NCI-H128 (cell line): ENCODE results near the gene ACOXL.
"Not testable (repeated sequence)": the region's sequence is repeated elsewhere in the genome, so short reads cannot be mapped to it uniquely, and the experiment has no call there.

Experiments
- DNase-seq: peaks from one replicate; lab custom pipeline; 2025; ENCODE audit not compliant: unreplicated experiment; lab: John Stamatoyannopoulos, UW

ACOXL gene

DNA sequence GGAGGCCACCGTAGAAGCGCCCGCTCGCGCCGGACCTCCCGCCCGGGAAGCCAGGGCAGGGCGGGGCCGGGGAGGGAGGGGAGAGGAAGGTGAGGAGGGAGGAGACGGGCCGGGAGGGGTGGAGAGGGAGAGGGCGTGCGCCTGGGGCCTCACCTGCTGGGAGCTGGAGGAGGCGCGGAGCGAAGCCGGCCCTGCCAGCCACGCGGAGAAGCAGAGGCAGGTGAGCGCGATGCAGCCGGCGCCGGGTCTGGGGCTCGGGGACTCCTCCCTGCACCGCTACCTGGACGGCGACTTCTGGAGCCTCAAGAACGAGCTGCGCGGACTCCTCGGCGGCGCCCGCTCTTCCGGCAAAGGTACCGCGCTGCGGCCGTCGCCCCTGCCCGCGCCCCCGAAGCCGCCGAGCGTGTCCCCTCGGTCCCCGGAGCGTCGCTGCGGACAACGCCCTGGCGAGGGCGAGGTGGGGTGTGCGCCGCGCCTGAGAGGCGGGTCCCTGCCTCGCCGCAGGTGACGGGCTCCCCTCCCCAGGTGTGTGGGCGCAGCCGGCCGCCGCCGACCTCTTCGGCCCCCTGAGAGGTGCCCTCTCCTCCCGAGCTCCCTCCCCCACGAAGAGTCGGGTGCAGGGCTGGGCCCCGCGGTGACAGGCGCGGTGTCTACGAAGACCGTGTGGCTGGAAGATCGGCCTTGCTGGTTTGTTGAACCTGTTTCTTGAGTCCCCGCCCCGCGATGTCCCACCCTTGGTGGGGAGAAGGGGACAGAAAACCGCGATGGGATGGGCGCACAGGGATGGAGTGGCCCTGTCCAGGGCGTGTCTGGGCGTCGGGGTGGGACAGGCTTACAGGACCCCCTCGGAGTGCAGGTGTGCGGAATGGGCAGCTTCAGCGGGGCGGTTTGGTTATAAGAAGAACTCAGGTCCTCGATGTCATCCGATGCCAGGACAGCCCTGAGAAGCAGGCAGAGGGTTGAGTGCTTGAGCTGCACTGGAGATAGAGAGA, at the start of gene ACOXL:
TSS of gene ACOXL (plus strand) at position 152 of the 992 bp plus-strand sequence. CDS start 35,817 bp downstream, outside the sequence.
- peak; percentile 1 for DNase-seq

- no peak for DNase-seq
Measured at GRCh38 chr2:110682872-110683271, 49.5 kb upstream of the ACOXL start.

- not testable (repeated sequence) for DNase-seq
Measured at GRCh38 chr2:110687775-110688484, 44.4 kb upstream of the ACOXL start.

DNA sequence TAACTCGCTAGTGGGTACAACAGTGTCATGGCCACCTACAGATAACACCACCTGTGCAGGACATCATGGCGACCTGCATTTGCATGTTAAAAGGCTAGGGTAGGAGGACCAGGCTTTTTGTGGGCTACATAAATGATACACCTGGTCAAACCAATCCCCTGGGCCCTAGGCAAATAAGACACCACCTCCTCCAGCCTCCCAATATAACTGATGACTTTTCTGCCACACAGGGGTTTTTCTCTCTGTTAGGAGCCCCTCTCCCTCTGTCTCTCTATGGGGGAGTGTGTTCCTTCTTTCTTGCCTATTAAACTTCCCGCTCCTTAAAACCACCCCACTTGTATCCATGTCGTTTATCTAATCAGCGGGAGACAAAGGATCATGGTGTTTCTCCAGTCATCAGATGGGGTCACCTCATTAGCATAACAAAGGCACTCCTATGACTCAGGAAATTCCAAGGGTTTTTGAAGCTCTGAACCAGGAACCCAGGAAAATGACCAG, 43.7 kb upstream of the ACOXL start:
- DNase-seq, result no peak

DNA sequence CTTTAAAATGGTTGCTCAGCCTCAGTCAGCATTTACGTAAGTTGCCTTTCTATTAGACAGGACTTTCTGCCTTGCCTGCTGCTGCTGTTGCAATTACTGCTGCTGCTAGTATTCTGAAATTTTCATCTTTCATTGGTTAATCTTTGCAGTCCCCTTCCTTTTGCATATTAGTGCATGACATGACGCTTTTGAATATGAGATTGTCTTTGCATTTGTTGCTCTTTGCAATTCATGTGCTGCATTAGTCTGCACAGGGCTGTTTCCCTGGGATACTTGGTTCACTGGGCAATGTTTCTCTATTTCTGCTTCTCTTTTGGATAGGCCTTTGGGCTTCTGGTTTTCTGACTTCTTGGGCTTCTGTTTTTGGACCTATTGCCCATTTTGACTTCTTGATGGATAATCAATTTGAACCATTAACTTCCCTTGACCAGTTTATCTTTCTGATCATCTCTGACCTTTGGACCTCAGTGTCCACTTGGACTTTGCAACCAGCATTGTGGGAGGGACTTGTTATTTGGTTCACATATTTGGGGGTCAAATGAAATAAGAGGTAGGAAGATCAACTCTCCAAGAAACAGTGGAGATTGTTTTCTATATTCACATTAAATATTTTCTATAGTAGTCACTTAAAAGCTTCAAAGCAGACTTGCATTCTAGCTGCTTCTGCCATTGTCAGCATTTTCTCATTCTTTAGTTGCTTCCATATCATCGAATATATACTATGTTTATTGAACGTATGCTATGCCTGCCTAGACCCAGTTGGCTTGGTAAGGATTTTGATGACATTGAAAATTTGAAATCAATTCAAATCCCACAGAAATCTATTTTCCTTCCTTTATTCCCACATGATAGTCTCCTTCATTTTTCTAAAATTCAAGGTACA, 42.0 kb upstream of the ACOXL start:
- DNase-seq, result no peak

- no peak for DNase-seq
Measured at GRCh38 chr2:110691612-110692258, 40.6 kb upstream of the ACOXL start.

DNA sequence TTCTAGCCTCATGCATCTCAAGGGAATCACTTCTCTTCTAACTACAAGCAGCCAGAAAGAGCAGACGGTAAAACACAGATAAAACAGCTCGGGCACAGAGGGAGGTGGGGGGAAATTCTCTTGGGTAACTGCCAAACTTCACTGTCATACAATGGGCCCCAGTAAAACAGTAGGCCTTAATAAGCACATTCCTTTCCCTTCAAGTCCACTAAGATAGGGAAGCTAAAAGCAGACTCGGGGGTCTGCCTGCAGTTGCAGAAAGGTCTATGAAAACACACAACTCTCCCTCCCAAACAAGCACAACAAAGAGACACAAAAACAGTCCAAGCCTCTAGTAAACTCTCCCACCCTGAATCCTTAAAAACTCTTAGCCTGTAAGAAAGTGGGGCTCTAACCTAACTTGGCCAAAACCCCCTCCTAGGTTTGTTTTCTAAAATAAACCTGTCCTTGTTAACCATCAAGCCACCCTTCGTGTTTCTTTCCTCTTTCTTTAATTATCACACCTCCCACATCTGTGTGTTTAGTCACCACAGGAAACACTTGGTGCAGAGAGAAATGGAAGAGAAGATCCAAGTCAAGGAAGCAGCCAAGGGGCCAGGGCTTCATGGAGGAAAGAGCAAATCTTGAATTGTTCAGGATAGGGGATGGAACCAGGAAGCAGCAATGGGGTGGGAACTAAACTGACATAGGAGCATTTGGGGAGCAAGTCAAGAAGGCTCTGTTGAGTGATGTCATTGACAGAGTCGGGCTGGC, 37.1 kb upstream of the ACOXL start:
- not testable (repeated sequence) for DNase-seq

- not testable (repeated sequence) for DNase-seq
Measured at GRCh38 chr2:110698253-110698652, 34.1 kb upstream of the ACOXL start.

DNA sequence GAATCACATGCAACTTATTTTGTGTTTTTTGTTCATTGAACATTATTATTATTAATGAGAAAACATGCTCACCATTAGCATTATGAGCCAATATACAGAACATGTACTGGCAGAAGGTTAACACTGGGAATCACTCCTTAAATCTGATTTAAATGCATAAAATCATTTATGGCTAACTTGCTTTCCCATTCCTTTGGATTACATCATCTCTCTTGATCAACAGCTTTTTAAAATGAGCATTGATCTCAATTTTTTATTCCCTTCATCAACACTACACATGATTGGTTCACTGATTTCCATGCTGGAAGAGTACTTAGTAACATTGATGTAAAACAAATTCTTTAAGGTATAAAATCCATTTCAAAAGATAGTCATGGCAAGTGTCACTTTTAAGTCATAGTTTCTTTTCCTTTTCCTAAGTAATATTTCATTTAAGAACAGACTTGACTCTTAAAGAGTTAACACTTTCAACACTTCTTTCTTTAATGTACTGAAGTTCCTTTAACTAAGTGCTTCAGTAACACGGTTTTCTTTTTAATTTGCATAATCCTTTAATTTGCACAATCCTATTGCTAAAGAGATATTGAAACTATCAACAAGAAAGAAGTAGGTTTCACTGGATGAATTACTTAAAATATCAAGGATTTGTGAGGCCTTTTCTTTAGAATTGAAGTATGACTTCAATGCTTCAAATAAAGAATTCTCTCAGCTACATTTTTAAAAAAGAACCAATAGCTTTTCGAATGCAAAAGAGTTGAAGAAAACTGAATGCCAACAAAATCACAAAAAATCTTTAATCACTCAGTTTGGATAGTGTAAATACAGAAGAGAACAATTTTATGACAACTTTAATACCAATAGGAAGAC, 29.6 kb upstream of the ACOXL start:
- DNase-seq, result no peak

- no peak for DNase-seq
Measured at GRCh38 chr2:110707386-110707965, 24.9 kb upstream of the ACOXL start.

DNA sequence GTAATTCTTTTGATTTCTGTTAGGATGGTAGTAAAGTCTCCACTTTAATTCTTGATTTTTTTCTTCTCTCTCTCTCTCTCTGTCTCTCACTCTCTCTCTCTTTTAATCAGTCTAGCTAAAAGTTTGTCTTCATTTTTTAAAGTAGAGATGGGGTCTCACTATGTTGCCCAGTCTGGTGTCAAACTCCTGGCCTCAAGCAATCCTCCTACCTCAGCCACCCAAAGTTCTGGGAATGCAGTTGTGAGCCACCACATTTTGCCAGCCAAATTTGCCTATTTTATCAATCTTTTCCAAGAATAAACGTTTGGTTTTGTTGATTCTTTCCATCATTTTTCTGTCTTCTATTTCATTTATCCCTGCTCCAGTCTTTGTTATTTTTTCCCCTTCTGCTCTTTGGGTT, 23.9 kb upstream of the ACOXL start:
- no peak for DNase-seq

DNA sequence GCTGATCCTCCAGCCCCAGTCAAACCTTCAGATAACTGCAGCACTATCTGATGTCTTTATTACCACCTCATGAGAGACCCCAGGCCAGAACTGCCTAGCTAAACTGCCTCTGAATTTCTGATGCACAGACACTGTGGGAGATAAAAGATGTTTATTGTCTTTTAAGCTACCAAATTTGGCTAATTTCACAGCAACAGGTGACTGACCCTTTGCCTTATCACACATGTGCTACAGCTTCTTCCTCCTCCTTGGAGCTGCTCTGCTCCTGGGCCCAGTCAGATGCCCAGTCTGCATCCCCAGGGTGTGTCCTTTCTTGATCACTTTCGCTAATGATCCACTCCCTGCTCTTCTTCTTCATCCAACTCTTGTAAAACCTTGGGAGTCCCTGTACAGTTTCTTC, 19.6 kb upstream of the ACOXL start:
- DNase-seq, result no peak

DNA sequence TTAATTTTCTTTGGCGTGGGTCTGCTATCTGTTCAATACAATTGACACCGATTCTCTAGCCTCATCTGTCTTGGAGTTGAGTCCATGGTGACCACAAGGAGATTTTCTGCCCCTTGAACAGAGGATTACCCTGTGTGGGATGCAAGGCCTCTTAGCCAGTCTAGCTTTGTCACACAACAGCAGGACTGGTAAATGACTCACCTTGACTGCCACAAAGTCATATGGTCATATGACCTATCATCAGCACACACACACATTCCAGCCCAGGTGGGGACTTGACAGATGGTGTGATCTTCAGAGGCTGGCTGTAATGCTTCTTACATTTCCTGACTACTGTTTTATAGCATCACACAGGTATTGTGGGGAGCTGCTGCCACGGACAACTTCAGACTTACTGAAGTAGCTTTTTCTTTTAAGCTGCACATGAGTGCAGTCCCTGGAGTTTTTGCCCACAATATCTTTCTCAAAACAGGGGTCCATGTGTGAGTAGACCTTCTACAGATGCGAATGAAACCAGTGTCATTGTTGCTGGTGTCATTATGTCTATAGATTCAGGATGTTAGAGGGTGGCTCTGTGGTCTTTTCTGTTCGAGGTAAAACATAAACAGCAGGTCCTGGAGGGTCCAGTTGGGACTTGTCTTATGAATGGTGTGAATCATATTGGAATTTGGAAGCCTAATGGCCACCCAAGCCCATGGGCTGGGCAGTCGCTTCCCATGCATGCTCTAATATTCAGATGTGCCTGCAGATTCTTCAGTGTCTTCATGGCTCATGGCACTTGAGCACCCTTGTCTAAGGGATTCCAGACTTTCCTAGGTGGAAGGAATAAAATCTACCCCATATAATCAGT, 18.6 kb upstream of the ACOXL start:
- no peak for DNase-seq

GRCh38 chr2:110714452-110715224, 17.7 kb upstream of the ACOXL start:
- DNase-seq, result no peak

DNA sequence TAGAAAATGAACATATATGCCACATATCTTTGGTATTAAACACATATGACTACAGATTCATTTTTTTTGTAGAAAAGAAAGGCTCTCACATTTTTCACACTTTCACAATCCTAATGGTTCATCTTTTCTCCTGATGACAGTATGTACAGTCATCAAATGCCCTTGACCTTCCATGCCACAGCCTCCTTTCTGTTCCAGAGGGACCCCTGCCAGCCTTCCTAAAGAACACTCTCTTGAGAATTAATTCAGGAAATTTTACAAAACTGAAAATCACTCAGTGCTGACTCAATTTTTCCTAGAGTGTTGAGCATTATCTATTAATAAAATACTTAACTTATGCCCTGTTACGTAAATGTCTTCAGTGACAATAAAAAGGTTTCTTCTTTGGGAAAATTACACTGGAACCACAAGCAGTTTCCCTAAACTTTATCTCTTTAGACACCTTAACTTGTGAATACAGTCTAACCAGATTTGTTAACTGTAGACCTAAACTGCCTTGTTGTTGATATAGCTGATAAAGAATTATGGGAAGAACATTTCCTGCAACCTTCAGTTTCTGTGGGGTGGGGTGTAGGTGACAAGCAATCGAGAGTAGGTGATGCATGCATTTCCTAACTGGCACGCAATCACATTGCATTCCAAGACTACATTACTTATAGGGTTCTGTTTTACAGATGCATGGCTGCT, 15.3 kb upstream of the ACOXL start:
- DNase-seq, result no peak

DNA sequence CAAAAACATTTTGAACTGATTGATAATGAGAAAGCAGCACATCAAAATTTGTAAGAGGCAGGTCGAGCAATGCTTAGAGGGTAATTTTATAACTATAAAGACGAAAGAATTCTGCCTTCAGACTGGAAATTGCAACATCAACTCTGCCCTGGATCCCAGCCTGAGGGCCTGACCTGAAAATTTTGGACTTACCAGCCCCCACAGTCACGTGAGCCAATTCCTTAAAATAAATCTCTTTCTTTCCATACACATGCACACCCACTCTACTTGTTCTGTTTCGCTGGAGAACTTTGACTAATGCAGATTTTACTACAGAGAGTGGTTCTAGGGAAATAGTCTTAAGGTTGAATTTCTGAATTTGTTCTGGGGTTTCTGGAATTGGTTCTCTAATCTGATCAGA, 14.6 kb upstream of the ACOXL start:
- DNase-seq, result no peak
